ENCODE measurements around the gene TOX2. TPM values are rescaled to one million over a fixed set of nuclear protein-coding genes. Genes with fewer than 3 reads are reported as not detected.

Gene TOX2
- total RNA-seq, 1 experiment from 2014 or later = 1.7 TPM

DNA sequence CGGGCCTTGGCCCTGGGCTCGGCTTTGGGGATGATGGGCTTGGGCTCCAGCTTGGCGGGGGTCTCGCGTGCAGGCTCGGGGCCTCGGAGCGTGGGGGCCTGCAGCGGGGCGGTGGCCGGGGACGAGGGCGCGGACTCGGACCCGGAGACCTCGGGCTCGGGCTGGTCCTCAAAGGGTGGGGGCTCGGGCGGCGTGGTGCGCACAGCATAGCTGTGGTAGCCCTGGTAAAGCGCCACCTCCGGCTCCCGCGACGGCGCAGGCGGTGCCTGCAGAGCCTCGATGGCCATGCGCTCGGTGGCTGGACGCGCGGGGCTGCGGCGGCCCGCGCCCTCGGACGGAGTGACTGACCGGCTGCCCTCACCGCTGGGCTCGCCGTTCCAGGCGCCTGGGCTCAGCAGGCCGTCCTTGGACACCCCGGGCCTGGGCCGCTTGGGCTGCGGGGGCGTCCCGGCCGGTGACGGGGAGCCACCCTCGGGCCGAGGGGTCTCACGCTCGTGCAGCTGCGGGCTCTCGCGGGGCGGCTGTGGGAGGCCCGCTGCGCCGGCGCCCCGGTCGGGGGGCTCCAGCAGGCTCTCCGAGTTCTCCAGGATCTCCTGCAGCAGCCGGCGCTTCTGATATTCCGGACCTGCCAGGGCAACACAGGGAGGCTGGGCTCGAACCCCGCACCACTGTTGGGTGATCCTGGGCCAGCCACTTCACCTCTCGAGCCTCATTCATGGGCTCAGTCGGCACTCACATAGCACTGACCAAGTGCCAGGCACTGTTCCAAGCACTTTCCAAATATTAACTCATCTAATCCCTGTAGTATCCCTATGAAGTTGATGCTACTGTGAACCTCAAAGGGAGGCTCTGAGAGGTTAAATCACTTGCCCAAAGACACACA is 201.4 kb downstream of the TOX2 start:
- H2AFZ ChIP-seq (ENCODE audit: low read length) = no peak overlapping the region
- H3K27ac ChIP-seq (ENCODE audit: insufficient read length, low read depth, low read length) = no peak overlapping the region
- no peak for TF ChIP-seq CTCF (conservative IDR thresholded peaks at IDR 0.05)
- H4K5ac ChIP-seq (ENCODE audit: insufficient read length, low read depth, low read length) = no peak overlapping the region
- H4K8ac ChIP-seq (replicated peaks; ENCODE audit: insufficient read length, low read depth, low read length) = no peak overlapping the region
- H2AK5ac ChIP-seq (ENCODE audit: insufficient read length, low read length) = no peak overlapping the region
- H3K4me1 ChIP-seq (ENCODE audit: insufficient read depth, low read length) = no peaks in the 10 kb centered on the region
- H2BK15ac ChIP-seq (ENCODE audit: low read depth, low read length) = no peak overlapping the region
- H3K56ac ChIP-seq (ENCODE audit: insufficient read length, low read depth, low read length) = no peak overlapping the region
- Mint-ChIP-seq H3K9me3 (no peaks in the 10 kb centered on the region; a peak in 1 of 5 replicates), H3K4me1 (peaks cover 6 to 15% of the 10 kb centered on the region in 2 experiments; a peak in 3 of 4 replicates), H3K27ac (no peak overlapping the region), H3K4me3 (no peak overlapping the region), H3K27me3 (ENCODE audit: low read depth) (no peaks in the 10 kb centered on the region), H3K36me3 (ENCODE audit: insufficient read depth in 1 of 3, low read depth in 3 of 3) (no peaks in the 10 kb centered on the region)
- no peak overlapping the region for H4K91ac ChIP-seq (ENCODE audit: insufficient read length, low read depth, low read length)
- H3K4me2 ChIP-seq (ENCODE audit: insufficient read depth, insufficient read length, low read length) = no peak overlapping the region
- H2BK20ac ChIP-seq (ENCODE audit: low read depth, low read length, poor library complexity, severe bottlenecking) = no peak overlapping the region
- no peak overlapping the region for H3K18ac ChIP-seq (ENCODE audit: insufficient read length, low read depth, low read length)
- no peak overlapping the region for H3K4ac ChIP-seq (ENCODE audit: low read depth, low read length)
- H3K79me1 ChIP-seq (ENCODE audit: insufficient read depth, low read depth, low read length, poor library complexity, severe bottlenecking) = no peaks in the 10 kb centered on the region
- no peak overlapping the region for H3K14ac ChIP-seq (ENCODE audit: insufficient read depth, low read length)
- DNase-seq = no peak
- no CpG with 5 or more reads among the region's 76 CpGs for WGBS (ENCODE audit: extremely low coverage, insufficient read length, low lambda C conversion rate)
- no peaks in the 10 kb centered on the region for H3K79me2 ChIP-seq (ENCODE audit: insufficient read depth, low read length)
- no peaks in the 10 kb centered on the region for H4K20me1 ChIP-seq (ENCODE audit: control insufficient read depth, insufficient read depth, insufficient read length)
- H2BK120ac ChIP-seq (ENCODE audit: low read depth, low read length, poor library complexity, severe bottlenecking) = no peak overlapping the region
- no peak overlapping the region for H2BK12ac ChIP-seq (ENCODE audit: insufficient read length, low read depth, low read length)
- H2BK5ac ChIP-seq (ENCODE audit: insufficient read length, low read length) = no peak overlapping the region
- no peaks in the 10 kb centered on the region for H3K23me2 ChIP-seq (ENCODE audit: insufficient read length, low read depth, low read length, poor library complexity, severe bottlenecking)
- no peak overlapping the region for H3K9ac ChIP-seq (ENCODE audit: extremely low read depth, insufficient read length, low read length)
- no peaks in the 10 kb centered on the region for H3K27me3 ChIP-seq (ENCODE audit: insufficient read depth, low read length)
- H3K9me3 ChIP-seq (ENCODE audit: control insufficient read depth, low read depth, low read length) = no peaks in the 10 kb centered on the region
- no peak overlapping the region for H3T11ph ChIP-seq (ENCODE audit: low read length)
- H3K23ac ChIP-seq (ENCODE audit: insufficient read length, low read depth, low read length) = no peak overlapping the region
